Stimulated activated CD8-positive, alpha-beta memory T cell treated with anti-CD3 and anti-CD28 coated beads, Interleukin-15, amount 100 ng/mL, for 24 hours (primary cell): ENCODE measurements around the gene RASL11B.

Source experiments
- DNase-seq: peaks from one replicate; pipeline ENCODE4 v3.0.0-alpha.2; 2020; ENCODE audit warnings: low read depth

RASL11B gene

DNA sequence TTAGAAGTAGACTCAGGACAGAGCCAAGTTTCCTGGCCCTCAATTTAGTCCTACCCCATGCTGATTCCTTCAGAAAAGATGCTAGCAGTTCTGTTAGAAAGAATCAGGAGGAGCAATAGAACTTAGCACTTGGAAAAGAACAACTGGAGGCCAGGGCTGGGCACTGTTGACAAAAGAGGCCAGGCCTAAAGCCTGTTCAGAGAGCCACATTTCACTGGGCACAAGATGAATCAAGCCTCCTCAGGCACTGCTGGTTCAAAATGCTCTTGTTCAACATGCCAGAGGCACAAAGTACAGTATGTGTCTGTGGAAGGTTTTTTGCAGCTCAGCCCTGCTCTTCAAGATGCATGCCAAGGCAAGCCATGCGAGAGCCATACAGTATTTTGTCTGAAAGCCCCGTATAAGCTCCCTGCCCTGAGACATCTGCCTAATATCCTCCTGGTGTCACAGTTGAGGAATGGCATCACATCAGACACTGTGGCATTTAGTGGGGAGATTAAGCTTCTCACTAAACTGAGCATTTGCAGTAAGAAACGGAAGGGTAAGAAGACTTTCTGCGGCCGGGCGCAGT is 53.7 kb downstream of the RASL11B start:
- no peak for DNase-seq
